Astrocyte (in vitro differentiated cells and primary cell): ENCODE results near the gene BTBD10.

Experiments used
- EZH2 ChIP-seq: IDR thresholded peaks from 2 replicates; pipeline ENCODE4 v1.6.1; 2012; ENCODE audit warnings: mild to moderate bottlenecking, low read length, inconsistent platforms; ENCODE audit not compliant: insufficient read depth
- TF ChIP-seq, protein P1 (sequence below): IDR thresholded peaks from 2 replicates; pipeline ENCODE4 v1.5.1; 2011; ENCODE audit warnings: low read depth, mild to moderate bottlenecking, inconsistent platforms, low read length, moderate library complexity; ENCODE audit not compliant: insufficient read depth

DNA sequence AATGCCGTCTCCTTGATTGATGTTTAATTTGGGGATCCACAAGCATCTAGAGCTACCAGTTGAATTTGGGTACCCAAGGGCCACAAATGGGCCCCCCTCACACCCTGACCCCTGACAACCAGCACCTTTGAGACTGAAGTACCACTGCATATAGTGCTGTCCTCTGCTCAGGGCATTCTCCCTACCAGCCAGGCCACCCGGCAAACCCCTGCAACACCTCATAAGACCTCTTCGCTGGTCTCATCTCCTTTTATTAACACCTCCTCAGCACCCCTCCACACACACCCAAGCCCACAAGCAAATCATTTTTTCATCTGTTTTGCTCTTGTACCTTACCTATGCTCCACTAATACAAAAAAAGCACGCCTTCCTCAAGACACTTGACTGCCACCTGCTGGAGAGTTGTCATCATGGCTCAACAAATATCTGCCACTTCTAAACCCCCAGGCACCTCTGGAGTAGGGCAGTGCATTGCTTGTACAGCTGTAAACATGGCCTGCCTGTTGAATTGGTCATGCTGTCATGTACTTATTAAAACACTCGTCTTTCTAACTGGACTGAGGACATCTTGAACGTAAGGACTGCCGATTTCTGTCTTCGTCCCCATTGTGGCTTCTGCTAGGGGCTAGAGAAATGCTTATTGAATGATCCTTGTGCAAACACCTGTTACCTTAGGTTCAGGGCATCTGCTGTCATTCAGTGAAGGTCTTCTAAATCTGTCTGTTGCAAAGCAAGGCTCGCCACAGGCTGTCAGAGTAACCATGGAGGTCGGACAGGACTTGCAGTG, 118.9 kb downstream of the BTBD10 start:
- TF ChIP-seq, protein P1, sequence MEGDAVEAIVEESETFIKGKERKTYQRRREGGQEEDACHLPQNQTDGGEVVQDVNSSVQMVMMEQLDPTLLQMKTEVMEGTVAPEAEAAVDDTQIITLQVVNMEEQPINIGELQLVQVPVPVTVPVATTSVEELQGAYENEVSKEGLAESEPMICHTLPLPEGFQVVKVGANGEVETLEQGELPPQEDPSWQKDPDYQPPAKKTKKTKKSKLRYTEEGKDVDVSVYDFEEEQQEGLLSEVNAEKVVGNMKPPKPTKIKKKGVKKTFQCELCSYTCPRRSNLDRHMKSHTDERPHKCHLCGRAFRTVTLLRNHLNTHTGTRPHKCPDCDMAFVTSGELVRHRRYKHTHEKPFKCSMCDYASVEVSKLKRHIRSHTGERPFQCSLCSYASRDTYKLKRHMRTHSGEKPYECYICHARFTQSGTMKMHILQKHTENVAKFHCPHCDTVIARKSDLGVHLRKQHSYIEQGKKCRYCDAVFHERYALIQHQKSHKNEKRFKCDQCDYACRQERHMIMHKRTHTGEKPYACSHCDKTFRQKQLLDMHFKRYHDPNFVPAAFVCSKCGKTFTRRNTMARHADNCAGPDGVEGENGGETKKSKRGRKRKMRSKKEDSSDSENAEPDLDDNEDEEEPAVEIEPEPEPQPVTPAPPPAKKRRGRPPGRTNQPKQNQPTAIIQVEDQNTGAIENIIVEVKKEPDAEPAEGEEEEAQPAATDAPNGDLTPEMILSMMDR = peak; percentile 92
- no peak for TF ChIP-seq EZH2
